SU-DHL-6 (cell line): ENCODE data around the gene SSNA1.

ENCODE experiments used
- H2AFZ ChIP-seq: fragments of 200-600 bp; sonication (generic); 2 replicates; pipeline ENCODE4 v1.6.1; 2014; ENCODE audit warnings: low read depth, mild to moderate bottlenecking, moderate library complexity, mixed read lengths, antibody characterized with exemption, low read length; ENCODE audit not compliant: severe bottlenecking
- H3F3A ChIP-seq: fragments of 200-600 bp; shearing (Covaris generic); 2 replicates; pipeline ENCODE4 v1.6.0; 2016; ENCODE audit warnings: antibody characterized with exemption, mild to moderate bottlenecking; ENCODE audit not compliant: insufficient read depth
- H3K27ac ChIP-seq: fragments of 200-600 bp; sonication (generic); 2 replicates; pipeline ENCODE4 v1.5.1; 2016; ENCODE audit warnings: low read depth, mild to moderate bottlenecking, low read length, moderate library complexity, mixed read lengths
- H3K27me3 ChIP-seq: fragments of 200-600 bp; sonication (generic), shearing (Covaris generic); 2 replicates; pipeline ENCODE4 v1.6.0; 2014; ENCODE audit warnings: mild to moderate bottlenecking, low read length
- H3K36me3 ChIP-seq: fragments of 200-600 bp; sonication (generic); 2 replicates; pipeline ENCODE4 v1.6.1; 2014; ENCODE audit warnings: mild to moderate bottlenecking, low read length, mixed read lengths
- H3K4me2 ChIP-seq: fragments of 300-600, 200-600 bp; shearing (Covaris generic), sonication (generic); 2 replicates; pipeline ENCODE4 v1.6.0; 2014; ENCODE audit warnings: low read length, low read depth, mild to moderate bottlenecking; ENCODE audit not compliant: poor library complexity, severe bottlenecking
- H3K4me3 ChIP-seq: fragments of 200-600 bp; sonication (generic); 2 replicates; pipeline ENCODE4 v1.5.1; 2014; ENCODE audit warnings: antibody characterized with exemption, low read length, mild to moderate bottlenecking, mixed read lengths; ENCODE audit not compliant: insufficient read depth, poor library complexity, severe bottlenecking
- H3K79me2 ChIP-seq: fragments of 200-600 bp; sonication (generic); 2 replicates; pipeline ENCODE4 v1.6.1; 2014; ENCODE audit warnings: mild to moderate bottlenecking, low read length, moderate library complexity; ENCODE audit not compliant: insufficient read depth
- H3K9ac ChIP-seq: fragments of 200-600 bp; sonication (generic); 2 replicates; pipeline ENCODE4 v1.7.0; 2014; ENCODE audit warnings: mild to moderate bottlenecking, low read length
- H3K9me2 ChIP-seq: fragments of 200-600 bp; sonication (generic); replicated peaks from 2 replicates; pipeline ENCODE4 v1.6.1; 2014; ENCODE audit warnings: low read length; ENCODE audit not compliant: insufficient read depth
- H3K9me3 ChIP-seq: fragments of 200-600 bp; sonication (generic); 2 replicates; pipeline ENCODE4 v1.6.1; 2014; ENCODE audit warnings: low read length, mixed read lengths; ENCODE audit not compliant: insufficient read depth
- H4K20me1 ChIP-seq: fragments of 200-600 bp; sonication (generic); 2 replicates; pipeline ENCODE4 v1.6.1; 2014; ENCODE audit warnings: low read depth, mild to moderate bottlenecking, antibody characterized with exemption, low read length, moderate library complexity, mixed read lengths
- EZH2phosphoT487 ChIP-seq: fragments of 200-600 bp; sonication (generic), shearing (Covaris generic); conservative IDR thresholded peaks from 2 replicates; pipeline ENCODE4 v1.6.1; 2018; ENCODE audit warnings: mild to moderate bottlenecking, antibody characterized with exemption, low read length, moderate library complexity, mixed read lengths
- TF ChIP-seq, protein P1 (sequence below): fragments of 200-600 bp; sonication (generic); IDR thresholded peaks from one replicate; pipeline ENCODE4 v1.5.1; 2017; ENCODE audit warnings: antibody characterized with exemption, mild to moderate bottlenecking, low read length, moderate library complexity; ENCODE audit not compliant: insufficient read depth, poor library complexity, severe bottlenecking

The SSNA1 gene

GRCh38 chr9:137178201-137178938 is 10.1 kb upstream of the SSNA1 start:
- TF ChIP-seq, protein P1, sequence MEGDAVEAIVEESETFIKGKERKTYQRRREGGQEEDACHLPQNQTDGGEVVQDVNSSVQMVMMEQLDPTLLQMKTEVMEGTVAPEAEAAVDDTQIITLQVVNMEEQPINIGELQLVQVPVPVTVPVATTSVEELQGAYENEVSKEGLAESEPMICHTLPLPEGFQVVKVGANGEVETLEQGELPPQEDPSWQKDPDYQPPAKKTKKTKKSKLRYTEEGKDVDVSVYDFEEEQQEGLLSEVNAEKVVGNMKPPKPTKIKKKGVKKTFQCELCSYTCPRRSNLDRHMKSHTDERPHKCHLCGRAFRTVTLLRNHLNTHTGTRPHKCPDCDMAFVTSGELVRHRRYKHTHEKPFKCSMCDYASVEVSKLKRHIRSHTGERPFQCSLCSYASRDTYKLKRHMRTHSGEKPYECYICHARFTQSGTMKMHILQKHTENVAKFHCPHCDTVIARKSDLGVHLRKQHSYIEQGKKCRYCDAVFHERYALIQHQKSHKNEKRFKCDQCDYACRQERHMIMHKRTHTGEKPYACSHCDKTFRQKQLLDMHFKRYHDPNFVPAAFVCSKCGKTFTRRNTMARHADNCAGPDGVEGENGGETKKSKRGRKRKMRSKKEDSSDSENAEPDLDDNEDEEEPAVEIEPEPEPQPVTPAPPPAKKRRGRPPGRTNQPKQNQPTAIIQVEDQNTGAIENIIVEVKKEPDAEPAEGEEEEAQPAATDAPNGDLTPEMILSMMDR: no peak
- no peak for TF ChIP-seq EZH2phosphoT487
- Histone ChIP-seq H3K9me3 (no peaks in the 10 kb centered on the region), H3K4me2 (no peak overlapping the region), H3K27me3 (no peaks in the 10 kb centered on the region), H4K20me1 (no peaks in the 10 kb centered on the region), H3K4me3 (no peak overlapping the region), H3K36me3 (no peaks in the 10 kb centered on the region), H3K9ac (no peak overlapping the region), H3F3A (no peaks in the 10 kb centered on the region), H2AFZ (no peak overlapping the region), H3K27ac (no peak overlapping the region), H3K9me2 (no peaks in the 10 kb centered on the region), H3K79me2 (no peaks in the 10 kb centered on the region)

DNA sequence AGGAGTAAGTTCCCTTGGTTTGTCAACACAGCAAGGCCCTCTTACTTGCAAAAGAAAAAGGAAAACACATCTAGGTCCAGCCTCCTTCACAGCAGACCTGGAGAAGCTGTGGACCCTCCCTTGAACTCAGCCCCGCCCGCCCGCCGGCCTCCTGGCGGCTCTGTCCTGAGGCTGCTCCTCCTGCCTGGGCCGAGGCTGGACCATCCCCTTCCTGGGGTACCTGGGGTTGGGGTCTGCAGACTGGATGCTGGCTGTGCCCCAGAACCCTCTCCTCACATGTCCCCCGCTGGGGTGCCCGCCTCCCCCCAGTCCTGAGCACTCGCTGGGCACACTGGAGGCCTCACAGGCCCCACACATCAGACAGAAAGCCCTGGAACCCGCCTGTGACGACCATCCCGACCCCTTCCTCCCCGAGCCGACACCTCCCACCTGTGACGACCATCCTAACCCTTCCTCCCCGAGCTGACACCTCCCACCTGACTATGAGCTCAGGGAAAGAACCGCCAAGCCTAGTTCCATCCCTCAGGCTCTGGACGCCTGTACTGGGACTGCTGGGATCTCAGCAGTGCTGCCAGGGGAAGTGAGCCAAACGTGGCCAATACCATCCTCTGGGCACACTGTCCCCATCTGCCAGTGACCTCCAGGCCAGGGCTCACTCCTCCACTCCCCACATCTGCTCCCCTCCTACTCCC is 9.4 kb upstream of the SSNA1 start:
- Histone ChIP-seq H3K79me2 (no peaks in the 10 kb centered on the region), H3K4me2 (no peak overlapping the region), H4K20me1 (no peaks in the 10 kb centered on the region), H3K9me2 (no peaks in the 10 kb centered on the region), H3K4me3 (no peak overlapping the region), H3F3A (no peaks in the 10 kb centered on the region), H3K9ac (no peak overlapping the region), H3K36me3 (no peaks in the 10 kb centered on the region), H3K27me3 (no peaks in the 10 kb centered on the region), H3K9me3 (no peaks in the 10 kb centered on the region), H3K27ac (no peak overlapping the region), H2AFZ (no peak overlapping the region)
- TF ChIP-seq, protein P1: no peak
- TF ChIP-seq EZH2phosphoT487: no peak

GRCh38 chr9:137179761-137180160 is 8.7 kb upstream of the SSNA1 start:
- Histone ChIP-seq H3K27me3 (no peaks in the 10 kb centered on the region), H3K4me2 (no peak overlapping the region), H3K36me3 (no peaks in the 10 kb centered on the region), H3K9me2 (no peaks in the 10 kb centered on the region), H3K9ac (no peak overlapping the region), H2AFZ (no peak overlapping the region), H3K4me3 (no peak overlapping the region), H3F3A (no peaks in the 10 kb centered on the region), H3K27ac (no peak overlapping the region), H3K9me3 (no peaks in the 10 kb centered on the region), H3K79me2 (no peaks in the 10 kb centered on the region), H4K20me1 (no peaks in the 10 kb centered on the region)
- no peak for TF ChIP-seq EZH2phosphoT487
- TF ChIP-seq, protein P1: no peak
